Uterus (tissue), 2 donors: ENCODE data around the gene SHROOM3.

ENCODE experiments used
- POLR2A ChIP-seq, 2 donors: fragments of 450-650 bp; IDR thresholded peaks; one replicate each; pipeline ENCODE4 v1.6.1; 2016; ENCODE audit warnings: antibody characterized with exemption in 2 of 2, mild to moderate bottlenecking in 1 of 2, moderate library complexity in 1 of 2
- TF ChIP-seq, protein P1 (sequence below), 4 experiments: fragments of 200-600 bp in 2 of 4; fragments of 450-650 bp in 2 of 4; sonication (generic) in 2 of 4; IDR thresholded peaks; one replicate each; pipeline ENCODE4 v1.5.1; 2016 to 2019; ENCODE audit warnings: antibody characterized with exemption in 4 of 4, mild to moderate bottlenecking in 2 of 4, moderate library complexity in 1 of 4

GRCh38 chr4:76539979-76540378, 105.0 kb downstream of the SHROOM3 start:
- TF ChIP-seq, protein P1, sequence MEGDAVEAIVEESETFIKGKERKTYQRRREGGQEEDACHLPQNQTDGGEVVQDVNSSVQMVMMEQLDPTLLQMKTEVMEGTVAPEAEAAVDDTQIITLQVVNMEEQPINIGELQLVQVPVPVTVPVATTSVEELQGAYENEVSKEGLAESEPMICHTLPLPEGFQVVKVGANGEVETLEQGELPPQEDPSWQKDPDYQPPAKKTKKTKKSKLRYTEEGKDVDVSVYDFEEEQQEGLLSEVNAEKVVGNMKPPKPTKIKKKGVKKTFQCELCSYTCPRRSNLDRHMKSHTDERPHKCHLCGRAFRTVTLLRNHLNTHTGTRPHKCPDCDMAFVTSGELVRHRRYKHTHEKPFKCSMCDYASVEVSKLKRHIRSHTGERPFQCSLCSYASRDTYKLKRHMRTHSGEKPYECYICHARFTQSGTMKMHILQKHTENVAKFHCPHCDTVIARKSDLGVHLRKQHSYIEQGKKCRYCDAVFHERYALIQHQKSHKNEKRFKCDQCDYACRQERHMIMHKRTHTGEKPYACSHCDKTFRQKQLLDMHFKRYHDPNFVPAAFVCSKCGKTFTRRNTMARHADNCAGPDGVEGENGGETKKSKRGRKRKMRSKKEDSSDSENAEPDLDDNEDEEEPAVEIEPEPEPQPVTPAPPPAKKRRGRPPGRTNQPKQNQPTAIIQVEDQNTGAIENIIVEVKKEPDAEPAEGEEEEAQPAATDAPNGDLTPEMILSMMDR (IDR thresholded peaks at IDR 0.05): no peak
- no peak for TF ChIP-seq POLR2A (IDR thresholded peaks at IDR 0.05)
